Left colon (tissue), 2 donors: Measurements from ENCODE around the gene HMCN1. TPM values are rescaled to one million over a fixed set of nuclear protein-coding genes. Genes with fewer than 3 reads are reported as not detected.

Source experiments
- ATAC-seq: fragments of 200-7000 bp; cut with Tn5 transposase; one replicate; pipeline ENCODE4 v1.9.1; 2020; ENCODE audit warnings: mild to moderate bottlenecking, moderate library complexity
- DNase-seq, 2 donors: peaks; one replicate each; pipeline ENCODE4 v3.0.0-alpha.2; 2020
- intact Hi-C, 2 donors: fragments of 100-400 bp; cut with DNase I in 1 of 2; cut with micrococcal nuclease in 1 of 2; formaldehyde crosslinking; loops; one replicate each; pipeline versions ENCODE4 v1.11.2 to v1.14.0; 2022; cut with DNase I, micrococcal nuclease
- long read RNA-seq: library from polyadenylated mRNA; unstranded; transcript quantifications from one replicate; pipeline ENCODE4 v2.0.0, GENCODE V29; 2021
- total RNA-seq, 2 donors: library from RNA; stranded (reverse); fragmentation: NEBNext Ultra II Directional; extraction: Animal tissue kit (Norgen Biotek cat#: 25700); gene quantifications; one replicate each; pipeline ENCODE4 v1.2.1, GENCODE V29; 2021
- donor health status: DM: no; HTN: no; CAD: no.
- donor health status: DM: yes; HTN: yes; CAD: no.

Gene HMCN1
- total RNA-seq, result 1 to 10 TPM; 1.7 to 3.9 TPM
- long read RNA-seq, partial matches to known transcripts, result 1 of 3 reads
- long read RNA-seq, other reads (novel, unspliced or antisense), result 2 of 3 reads

DNA sequence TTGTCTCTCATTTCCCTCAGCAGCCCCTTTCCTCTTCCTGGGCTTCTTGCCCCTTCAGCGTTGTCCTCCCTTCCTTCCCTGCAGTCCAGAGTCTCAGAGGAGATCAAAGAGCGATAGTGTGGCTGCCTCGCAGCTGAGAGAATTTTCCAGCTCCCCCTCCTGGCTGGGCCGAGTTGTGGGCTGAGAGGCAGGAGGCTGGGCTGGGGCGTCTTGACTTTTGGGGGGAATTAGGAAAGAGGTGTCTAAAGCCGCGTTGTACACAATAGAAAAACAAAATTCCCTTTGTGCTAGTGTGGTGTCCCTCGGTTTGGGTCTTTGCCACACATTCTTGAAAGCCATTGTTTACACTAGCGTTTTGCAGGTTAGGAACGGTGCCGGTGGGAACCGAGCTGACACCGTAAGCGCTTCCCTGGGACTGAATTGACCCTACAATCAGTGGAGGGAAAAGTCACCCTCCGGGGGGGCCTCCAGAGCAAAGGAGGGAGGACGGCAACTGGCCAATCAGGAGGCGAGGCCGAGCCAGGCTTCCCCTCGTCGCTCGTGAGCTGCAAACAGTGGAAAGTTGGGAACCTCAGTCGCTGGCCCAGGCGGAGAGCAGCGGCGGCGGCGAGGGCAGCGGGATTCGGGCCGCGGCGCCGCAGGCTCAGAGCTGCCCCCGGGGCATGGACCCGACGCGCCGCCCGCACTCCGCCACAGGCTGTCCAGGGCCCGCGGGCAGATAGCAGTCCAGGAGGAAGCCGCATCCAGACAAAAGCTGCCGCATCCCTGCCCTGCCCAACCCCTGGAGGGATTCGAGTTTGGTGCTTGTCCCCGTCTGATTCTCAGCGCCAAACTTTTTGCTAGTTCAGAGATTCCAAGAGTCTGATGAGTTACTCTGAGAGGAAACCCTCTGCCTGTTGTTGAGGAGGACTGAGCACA, at the start of gene HMCN1:
Gene HMCN1 (plus strand): TSS at position 574 of the 918 bp plus-strand sequence. CDS start 389 bp downstream, outside the sequence.
- DNase-seq (peak; percentile 32 to 41), ATAC-seq (peak; percentile 86)
- intact Hi-C loops, result no loop called here

DNA sequence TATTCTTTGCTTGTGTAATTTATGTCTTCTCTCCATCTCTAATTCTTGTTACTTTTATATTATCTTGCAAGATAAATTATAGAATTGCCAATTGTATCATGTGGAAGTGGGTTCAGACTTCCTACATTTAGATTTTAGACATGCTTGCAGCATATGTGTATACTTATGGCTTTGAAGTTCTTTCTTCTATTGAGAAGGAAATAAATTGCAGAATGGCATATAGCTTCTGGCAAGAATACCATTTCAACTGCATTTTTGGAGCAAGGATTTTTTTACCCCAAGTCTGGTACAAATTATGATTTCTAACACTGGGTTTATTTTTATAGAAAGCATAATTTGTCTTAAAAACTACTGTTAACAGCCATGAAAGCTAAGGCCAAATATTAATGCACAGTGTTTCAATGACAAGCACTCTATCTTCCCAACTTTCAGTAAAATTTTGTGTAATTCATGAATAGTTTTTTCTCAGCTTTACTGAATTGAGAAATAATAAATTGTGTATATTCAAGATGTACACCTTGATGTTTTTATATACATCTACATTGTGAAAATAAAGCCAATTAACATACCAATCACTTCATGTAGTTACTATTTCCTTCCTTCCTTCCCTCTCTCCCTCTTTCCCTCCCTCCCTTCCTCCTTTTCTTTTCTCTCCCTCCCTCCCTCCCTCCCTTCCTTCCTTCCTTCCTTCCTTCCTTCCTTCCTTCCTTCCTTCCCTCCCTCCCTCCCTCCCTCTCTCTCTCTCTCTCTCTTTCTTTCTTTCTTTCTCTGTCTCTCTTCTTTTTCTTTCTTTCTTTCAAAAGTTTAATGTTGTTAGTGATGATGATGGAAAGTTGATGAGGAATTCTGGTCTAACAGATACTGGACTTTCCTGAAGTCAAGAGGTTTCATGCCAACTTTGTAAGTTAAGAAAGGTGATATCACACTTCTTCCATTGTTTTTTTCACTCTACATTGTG, 47.1 kb upstream of the HMCN1 start:
- intact Hi-C loops, result loop anchor here in 1 of 2 donors (10.0 kb wide), 1 partner anchor 382 kb away; no protein-coding TSS in a partner anchor

DNA sequence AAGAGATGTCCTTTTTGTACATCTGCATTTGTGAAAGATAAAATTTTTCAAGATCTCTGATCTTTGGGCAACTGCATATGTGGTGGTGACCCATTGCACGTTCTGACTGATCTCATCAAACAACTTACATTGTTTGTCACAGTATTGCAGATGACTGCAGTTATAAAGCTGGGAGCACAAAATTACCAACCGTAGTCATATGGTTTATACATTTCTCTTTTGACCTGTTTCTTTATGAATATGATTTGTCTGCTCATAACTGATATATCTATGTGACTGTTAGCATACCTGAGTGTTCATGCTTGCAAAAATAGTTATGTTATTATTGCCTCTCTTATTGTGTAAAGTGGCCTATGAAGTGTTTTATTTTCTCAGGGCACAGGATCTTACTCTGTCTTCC, 43.7 kb upstream of the HMCN1 start:
- DNase-seq (no peak), ATAC-seq (no peak)
- intact Hi-C loops, result no loop called here

More for the DNA sequence above, 47.1 kb upstream of the HMCN1 start:
- DNase-seq (no peak), ATAC-seq (no peak)

DNA sequence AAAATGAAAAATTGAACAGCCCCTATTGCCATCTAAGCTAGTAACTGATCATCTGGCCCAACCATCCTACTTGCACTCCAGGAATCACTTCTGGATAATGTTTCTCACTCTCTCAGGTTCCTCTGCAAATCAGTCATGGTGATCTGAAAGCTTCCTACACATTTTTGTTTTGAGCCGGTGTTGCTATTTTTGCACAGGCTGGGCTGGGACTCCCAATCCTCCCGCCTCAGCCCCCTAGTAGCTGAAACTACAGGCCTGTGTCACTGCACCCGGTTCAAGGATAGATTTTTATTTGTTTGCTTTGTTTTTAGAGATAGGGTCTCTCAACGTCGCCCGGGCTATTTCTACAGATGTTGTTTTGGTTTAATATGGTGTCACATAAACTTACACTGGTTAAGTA, 40.5 kb upstream of the HMCN1 start:
- no peak for DNase-seq
- ATAC-seq, result no peak
- intact Hi-C loops, result no loop called here

DNA sequence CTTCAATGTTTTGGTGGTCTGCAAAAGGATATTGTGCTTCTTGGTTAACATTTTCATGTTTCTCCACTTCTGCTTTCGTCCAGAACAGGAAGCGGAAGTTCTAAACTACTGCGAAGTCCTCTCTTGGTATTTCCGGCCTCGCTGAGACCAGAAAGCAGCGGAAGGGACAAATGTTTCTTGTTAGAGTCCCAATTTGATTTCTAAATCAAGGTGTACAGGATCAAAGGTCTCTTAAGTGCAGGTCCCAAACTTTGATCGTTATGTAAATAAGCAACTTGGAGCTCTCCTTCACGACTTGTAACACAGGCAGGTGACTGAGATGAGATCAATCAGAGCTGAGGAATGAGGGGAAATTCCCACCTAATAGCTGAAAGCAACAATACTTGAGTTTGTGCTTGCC, 40.1 kb upstream of the HMCN1 start:
- ATAC-seq (peak; percentile 74), DNase-seq (peak in 1 of 2 donors; percentile 24)
- intact Hi-C loops, result no loop called here

DNA sequence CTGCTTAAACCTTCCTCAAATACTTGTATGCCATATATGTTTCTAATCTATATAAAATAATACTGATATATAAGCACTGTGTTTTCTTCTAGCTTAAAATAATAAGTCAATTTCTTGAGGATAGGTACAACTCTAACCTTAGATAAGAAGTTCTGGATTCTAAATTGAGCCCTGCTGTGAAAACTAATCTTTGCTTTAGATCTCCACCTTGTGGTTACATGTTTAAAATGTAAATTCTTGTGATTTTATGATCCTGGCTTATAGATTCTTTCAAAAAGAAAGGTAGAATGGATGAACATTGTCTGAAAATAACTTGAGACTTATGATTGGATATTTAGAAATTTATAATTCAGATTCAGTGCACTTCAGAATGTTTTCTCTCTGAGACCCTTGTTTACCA, 38.9 kb upstream of the HMCN1 start:
- peak; percentile 54 for ATAC-seq
- intact Hi-C loops, result no loop called here
- DNase-seq, result no peak

DNA sequence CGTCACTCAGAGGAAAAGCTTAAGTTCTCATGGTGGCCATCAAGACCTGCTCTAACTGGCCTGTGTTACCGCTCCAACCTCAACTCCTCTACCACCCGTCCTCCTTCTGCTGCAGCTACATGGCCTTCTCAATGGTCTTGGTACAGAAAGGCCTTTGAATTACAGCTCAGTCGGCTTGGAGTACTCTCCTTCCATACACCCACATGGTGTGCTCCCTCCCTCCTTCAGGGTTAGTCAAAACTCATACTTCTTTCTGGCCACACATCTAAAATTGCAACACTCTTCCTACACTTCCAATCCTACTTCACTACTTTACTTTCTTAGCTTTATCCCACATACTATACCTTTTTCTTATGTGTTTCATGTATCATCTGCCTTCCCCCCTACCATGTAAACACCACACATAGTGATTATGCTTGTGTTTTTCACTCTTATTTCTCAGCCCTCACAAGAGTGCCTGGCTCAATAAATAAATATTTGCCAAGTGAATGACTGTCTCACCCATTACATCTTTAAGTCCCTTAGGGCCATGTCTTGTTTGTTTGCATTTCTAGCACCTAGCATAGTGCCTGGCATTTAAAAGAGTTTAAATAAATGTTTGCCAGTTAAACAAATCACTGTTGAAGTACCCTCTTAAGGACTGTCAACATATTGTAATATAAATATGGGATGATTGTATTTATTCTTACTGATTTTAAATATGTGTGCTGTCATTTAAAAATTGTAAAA, 37.6 kb upstream of the HMCN1 start:
- intact Hi-C loops, result no loop called here

DNA sequence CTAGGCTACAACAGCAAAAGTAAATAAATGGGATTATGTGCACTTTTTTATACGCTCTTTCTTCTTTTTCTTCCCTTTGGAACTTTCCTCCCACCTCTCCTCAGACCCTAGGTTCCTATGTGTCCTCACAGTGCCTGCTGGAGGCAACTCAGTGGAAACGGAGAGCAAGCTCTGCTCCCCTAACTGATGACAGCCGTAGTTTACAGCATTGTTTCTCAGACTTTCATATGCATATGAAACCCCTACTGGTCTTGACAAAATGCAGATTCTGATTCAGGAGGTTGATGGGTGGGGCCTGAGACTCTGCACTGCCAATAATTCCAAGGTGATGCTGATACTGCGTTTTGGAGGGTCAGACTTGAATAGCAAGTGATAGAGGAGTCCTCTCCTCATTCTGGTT, 34.3 kb upstream of the HMCN1 start:
- ATAC-seq, result no peak
- intact Hi-C loops, result no loop called here
- DNase-seq, result no peak

More for the DNA sequence above, 37.6 kb upstream of the HMCN1 start:
- ATAC-seq, result peak; percentile 25
- DNase-seq, result no peak

DNA sequence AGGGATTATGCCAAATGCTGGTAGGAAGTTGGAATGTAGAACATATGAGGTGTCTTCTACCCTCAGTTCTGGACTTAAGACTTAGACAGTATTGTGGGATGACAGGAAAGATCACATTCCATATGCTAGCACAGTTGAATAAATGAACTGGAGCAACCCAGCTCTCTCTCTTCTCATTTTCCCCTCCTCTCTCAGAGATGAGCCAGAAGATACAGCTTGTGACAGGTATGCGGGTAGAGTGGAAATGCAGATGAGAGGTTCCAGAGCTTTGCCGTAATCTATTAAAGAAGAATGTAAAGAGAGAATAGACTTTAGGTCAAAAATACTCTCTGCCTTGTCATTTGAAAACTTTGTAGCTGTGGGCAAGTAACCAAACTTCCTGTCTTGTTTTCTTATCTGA, 32.5 kb upstream of the HMCN1 start:
- ATAC-seq, result no peak
- DNase-seq, result no peak
- intact Hi-C loops, result no loop called here

DNA sequence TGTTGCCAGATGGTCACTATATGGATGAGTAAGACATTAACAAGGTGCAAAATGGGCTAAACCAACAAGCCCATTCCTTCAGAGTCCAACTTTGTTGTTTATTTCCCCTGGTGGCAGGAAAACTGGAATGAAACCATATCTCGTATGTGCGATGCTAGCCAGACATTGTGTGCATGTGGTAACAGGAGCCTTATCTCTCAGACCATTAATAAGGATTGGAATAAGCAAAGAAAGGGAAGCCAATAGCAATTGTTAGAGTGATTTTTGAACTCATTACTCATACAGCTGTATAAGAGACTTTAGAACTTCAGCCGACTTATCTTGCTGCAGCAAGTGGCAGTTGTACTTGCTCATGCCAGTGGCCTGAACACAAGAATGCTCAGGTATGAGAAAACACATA, 30.0 kb upstream of the HMCN1 start:
- intact Hi-C loops, result no loop called here
- ATAC-seq, result no peak
- no peak for DNase-seq

DNA sequence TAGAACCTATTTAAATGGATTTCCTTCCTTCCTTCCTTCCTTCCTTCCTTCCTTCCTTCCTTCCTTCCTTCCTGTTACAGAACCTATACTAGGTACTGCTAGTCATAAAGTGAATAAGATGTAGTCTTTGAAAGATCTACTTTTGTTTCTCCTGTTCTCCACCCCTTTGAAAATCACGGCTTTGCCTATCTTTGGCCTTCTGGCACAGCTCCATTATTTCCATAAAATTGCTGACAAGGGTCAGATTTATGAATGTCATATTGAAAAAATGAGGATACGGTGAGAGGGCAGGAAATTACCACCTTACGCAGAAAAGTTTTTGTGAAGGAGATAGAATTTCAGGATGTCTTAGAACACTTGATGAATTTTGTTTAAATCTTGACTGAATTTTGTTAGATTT, 18.1 kb upstream of the HMCN1 start:
- no peak for ATAC-seq
- no peak for DNase-seq
- intact Hi-C loops, result no loop called here

DNA sequence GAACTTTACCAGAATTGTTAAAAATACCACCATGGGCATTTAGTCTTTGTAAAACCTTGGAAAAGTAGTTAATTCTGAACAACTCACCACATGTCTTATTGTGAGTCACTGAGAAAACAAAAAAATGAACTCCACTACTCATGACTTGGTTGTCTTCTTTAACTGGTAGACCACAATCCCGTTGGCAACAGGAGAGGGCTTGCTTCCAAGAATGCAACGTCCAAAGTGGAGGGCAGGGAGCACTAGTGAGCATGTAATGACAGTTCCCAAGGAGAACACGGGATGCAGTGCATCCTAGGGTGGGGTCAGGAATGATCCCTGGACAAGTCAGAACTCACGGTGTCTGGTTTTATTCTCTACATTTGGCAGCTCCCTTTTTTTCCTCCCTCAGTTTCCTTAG, 15.2 kb upstream of the HMCN1 start:
- no peak for DNase-seq
- ATAC-seq, result no peak
- intact Hi-C loops, result no loop called here

DNA sequence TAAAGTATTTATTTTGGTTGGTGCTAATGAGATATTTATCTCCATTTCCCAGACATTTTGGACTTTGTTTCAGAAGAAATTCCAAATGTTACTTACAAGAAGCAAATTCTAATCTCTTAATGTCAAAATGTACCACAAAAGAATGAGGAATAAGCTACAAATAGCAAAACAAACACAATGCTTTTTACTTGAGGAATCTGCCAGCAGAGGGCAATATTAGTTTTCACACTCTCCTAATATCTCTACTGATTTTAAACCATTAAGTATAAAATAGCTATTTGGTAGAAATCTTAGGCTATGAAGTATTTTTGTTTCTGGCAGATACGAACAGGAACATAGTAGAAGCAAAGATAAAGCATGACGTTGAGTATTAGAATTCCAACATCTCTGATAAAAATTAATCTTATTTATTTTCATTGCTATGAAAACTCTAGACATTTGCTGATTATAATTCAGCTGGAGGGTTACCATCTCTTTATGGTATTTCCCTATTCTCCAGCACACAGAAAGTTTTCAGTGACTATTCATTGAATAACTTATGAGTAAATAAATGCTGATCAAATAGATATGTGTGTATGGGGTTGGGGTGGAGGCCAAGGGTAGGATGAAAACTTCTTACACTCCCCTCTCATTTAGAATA, 13.4 kb upstream of the HMCN1 start:
- ATAC-seq (no peak), DNase-seq (no peak)
- intact Hi-C loops, result no loop called here

DNA sequence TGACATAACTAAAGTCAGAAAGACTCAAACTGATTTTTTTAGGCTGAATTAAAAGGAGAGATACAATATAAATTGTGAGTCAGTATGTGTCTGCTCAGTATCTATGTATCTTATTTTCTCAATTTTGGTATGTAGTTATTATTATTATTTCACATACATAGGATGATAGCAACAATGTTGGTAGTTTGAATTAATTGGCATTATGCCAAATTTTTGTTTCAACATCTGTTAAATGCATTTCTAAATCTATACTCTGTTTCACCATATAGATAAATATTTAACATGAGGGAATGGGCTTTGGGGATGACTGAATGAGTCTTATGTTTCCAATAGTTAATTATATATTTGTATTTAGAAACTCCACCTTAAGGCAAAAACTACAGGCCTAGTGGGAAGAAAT, 12.6 kb upstream of the HMCN1 start:
- intact Hi-C loops, result no loop called here
- DNase-seq (no peak), ATAC-seq (no peak)

DNA sequence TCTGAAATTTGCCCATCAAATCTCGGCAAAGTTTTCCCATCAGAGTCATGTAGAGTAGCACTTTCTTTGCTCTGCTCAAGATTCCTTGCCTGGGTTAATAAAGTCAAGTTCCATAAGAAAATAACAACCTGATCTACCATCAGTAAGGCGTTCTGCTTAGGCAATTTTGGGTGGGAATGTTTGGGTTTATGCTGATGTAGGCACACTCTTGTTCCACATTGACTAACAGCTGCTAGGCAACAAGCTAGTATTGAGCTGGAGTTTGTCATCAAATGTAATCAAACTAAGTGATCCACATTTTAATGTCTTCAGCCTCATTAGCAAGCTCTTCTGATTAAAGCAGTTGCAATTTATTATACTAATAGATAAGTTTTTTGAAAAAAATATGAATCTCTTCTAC, 12.1 kb upstream of the HMCN1 start:
- intact Hi-C loops, result no loop called here
- ATAC-seq (no peak), DNase-seq (no peak)

DNA sequence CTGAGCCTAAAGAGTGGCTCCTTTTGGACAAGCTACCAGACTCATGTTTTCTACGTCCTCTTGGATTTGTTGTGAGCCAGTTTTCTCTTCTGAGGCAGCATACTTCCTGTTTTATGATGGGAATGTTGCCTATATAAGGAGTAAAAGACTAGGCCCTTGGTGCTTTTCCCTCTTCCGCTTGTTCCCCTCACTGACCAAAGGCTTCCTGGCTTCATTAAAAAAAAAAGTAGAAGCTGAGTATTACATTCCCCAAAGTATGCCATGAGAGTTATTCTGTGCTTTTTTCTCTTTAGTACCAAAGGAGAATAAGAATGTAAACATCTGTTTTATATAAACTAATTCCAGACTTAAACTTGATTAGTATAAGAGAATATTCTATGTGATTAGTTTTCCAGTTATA, 6.5 kb upstream of the HMCN1 start:
- ATAC-seq, result no peak
- no peak for DNase-seq
- intact Hi-C loops, result no loop called here

DNA sequence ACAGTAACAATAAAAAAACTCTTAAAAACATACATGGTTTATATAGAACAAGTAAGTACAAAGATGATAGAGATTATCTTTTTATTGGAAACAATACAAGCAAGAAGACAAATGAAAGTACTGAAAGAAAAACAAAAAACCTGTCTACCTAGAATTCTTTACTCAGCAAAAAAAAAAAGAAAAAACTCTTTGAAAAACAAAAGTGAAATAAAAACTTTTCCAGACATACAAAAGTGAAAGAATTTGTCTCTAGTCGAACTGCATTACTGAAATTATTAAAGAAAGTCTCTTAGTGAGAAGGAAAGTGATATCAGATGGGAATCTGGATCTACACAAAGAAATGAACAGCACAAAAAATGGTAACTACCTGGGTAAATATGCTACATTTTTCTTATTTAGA, 2.7 kb upstream of the HMCN1 start:
- no peak for ATAC-seq
- DNase-seq, result no peak
- intact Hi-C loops, result no loop called here

DNA sequence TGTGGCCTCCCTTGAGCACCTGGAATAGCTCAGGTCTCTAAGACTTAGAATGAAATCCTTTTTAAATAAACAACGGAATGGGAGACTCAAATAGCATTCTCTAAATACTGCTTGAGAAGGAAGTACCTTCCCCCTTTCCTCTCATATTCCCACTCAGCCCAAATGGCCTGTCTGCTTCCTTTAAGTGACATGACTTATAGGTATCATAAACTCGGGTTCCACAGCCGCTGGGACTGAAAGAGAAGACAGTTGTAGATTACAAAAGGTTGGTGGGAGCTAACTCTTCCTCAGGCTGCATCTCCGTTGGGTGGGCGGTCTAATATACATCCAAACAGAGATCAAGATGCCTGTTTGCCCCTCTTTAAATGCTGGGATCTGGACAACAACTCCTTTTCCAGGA, 1.2 kb upstream of the HMCN1 start:
- intact Hi-C loops, result no loop called here
- no peak for ATAC-seq
- no peak for DNase-seq
